GM21390 (cell line): ENCODE results near the gene KRT16.
"Not testable (repeated sequence)": the region's sequence is repeated elsewhere in the genome, so short reads cannot be mapped to it uniquely, and the experiment has no call there.

Source experiments
- ATAC-seq: cut with Tn5 transposase; IDR thresholded peaks from one replicate; pipeline ENCODE4 v1.9.1; 2021; ENCODE audit not compliant: unreplicated experiment

KRT16 gene

DNA sequence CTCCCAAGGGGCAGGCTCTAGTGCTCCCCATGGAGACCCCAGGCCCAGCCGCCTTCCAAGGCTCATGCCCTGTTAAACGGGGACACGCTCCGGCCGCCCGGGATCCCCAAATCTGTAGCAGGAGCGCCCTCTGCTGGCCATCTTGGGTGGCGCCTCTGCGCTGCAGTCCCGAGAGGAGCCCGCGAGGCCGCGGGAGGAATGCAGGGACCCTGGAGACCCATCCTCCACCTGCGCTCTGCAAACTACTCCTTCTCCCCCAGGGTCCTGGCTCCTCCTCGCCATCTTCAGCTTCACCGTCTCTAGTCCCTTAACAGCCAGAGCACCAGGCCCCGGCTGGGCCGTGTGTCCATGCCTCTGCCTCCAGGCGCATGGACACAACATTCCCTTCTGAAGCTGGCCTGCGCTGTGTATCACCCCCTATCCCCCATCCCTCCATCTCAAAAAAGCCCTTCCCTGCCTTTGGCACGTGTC is 35.4 kb upstream of the KRT16 start:
- ATAC-seq, result no peak

GRCh38 chr17:41647038-41647813 is 34.7 kb upstream of the KRT16 start:
- no peak for ATAC-seq

DNA sequence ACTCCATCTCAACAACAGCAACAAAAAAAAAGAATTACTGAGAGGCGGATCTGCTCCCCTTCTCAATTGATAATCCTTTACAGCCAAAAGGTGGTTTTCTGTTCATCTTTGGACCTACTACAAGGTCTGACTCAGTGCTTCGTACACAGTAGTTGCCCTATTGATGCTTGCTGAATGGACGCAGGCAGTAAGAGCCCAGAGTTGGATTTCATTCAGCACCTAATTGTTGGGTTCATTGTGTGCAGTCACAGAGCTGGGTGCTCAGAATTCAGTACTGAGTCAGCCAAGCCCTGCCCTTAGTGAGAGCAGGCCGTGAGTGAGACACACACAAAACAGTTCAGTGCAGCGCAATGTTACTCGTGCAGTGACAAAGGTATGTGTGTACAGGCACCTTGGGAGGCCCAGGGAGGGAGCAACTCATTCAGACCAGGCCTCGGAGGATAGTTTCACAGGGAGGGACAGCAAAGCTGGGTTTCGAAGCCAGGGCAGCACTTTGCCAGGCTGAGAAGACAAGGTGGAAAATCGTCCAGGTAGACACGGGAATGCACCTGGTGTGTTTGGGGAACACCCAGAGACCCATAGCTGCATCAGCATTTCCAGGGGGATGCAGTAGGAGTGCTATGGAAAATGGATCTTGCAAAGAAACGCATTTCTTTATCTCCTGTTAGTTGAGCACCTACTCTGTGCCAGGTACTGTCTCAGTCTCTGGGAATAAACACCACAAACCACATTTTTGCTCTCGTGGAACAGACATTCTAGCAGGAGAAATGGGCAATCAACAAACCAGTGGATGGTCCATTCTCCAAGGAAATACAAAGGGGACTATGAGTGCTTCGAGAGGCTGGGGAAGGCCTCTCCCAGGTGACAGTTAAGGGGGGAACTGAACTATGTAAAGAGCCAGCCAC is 29.9 kb upstream of the KRT16 start:
- no peak for ATAC-seq

GRCh38 chr17:41640596-41640995 is 28.0 kb upstream of the KRT16 start:
- not testable (repeated sequence) for ATAC-seq

DNA sequence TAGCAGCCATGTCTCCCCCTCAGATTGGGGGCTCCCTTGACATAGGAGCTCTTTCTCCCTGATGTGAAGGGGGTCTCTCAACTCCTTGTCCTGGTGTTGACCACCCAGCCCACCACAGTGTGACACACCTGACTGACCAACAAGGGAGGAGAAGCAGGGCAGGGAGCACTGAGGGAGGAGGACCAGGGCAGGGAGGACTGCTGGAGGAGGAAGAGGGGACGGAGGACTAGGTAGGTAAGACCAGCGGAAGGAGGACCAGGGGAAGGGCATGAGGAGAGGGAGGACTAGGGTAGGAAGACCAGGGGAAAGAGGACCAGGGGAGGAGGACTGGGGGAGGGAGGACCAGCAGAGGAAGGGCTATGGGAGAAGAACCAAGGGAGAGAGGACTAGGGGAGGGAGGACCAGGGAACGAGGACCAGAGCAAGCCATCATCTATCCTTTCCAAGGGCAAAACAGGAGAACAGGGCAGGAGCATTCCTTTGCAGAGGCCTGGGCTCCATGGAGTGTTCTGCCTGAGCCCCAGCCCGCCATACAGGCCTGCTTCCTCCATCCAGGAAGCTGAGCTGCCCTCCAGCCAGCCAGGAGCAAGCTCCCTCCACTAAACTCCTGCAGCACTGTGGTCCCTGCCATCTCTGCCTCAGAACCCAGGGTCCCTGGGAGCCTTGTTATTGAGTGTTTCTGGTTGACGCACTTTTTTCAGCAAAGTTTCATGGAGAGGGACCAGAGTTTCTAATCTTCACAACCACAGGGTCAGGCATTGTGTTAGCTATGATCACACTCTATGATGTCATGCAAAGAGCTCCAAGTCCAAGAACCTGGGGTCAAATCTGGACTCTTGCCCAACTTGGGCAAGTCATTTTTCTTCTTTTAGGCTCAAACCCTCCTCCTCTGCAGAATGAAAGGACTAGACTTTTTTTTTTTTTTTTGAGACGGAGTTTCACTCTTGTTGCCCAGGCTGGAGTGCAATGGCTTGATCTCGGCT is 27.2 kb upstream of the KRT16 start:
- ATAC-seq, result no peak

- no peak for ATAC-seq
These were observed 26.4 kb upstream of the KRT16 start for GRCh38 chr17:41638941-41639340.

DNA sequence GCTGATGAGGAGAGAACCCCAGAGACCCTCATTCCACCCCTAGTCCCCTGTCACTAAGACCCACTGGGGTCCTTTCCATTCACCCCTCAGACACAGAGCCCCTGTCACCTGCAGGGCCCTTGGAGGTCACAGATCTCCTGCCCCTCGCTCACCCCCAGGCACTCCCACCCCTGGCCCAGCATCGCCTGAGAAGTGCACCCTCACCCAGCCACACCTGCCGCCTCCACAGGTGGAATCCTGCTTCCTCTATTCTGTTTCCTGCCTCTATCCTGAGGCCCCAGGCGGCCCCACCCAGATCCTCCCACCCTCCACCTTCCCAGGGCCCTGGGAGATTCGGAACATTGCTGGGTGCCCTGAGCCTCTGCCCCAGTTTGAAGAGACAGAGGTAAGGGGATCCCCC is 25.6 kb upstream of the KRT16 start:
- ATAC-seq, result no peak

DNA sequence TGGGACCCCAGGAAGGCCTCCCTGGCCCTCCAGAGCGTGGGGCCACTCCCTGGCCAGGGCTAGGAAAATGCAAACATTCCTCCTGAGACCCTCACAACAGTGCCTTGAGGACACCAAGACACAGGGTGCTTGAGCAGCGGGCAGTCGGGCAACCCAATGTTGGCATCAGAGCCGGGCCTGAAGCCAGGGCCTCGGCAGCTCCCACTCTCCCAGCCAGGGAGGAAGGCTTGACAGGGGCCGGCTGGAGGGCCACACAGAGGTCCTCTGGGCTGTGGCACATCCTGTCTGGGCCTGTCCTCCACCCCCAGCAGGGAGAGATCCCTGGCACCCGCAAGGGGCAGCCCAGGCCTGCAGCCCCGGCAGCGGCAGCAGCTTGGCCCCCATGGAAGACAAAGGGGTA is 24.1 kb upstream of the KRT16 start:
- no peak for ATAC-seq

DNA sequence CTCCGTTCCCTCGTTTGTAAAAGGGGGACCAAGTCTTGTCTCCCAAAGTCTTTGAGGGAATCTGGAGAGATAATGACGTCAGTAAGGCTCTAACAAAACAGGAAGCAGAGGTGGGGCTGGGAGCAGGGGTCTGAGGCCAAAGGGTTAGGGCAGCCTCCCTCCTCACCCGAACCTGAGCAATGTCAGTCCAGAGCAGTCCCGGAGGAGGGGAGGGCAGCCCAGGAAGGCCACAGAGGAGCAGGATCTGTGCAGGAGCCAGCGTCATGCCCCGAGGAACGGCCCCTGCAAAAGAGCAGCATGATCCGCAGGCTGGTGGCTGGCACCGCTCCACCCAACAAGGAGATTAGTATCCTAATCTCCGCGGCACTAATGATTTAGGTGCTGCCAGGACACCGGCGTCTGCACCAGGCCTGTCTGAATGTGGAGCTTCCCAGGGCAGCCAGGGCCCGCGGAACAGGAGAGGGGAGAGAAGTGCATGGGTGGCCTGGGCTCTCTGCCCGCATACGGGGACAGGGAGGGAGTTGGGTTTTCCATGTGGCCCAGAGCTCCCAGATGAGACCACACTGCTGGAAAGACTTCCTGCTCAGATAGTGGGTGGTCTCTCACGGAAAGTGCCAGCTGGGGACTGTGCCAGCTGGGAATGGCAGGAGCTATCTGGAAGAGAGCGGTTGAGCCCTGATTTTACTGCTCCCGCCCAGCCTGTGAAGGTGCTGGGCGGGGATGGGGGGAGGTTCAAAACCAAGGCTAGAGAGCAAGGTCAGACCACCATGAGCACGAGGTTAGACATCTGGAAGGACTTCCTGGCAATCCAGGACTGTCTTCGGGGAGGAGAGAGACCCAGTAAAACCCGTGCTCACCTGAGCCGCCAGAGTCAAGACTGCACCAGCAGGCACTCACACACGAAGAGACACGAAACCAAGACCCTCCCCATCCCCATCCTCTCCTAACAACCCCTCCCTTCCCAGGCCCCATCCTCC is 22.8 kb upstream of the KRT16 start:
- no peak for ATAC-seq

DNA sequence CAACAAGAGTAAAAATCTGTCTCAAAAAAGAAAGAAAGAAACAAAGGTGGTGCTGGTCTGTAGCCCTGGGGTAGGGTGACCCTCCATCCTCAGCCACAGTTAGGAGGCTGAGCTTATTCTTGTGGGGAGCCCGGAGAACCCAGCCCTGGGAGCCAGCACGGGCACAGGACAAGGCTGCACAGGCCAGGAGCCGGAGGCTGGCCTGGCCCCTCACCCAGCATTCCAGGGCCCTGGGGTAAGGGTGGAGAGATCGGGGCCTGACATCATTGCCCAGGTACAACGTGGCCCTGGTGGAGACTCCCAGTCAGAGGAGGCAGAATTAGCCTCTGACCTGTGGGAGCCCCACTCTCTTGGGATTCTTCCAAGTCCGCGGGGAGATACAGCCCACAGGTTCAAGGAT is 22.1 kb upstream of the KRT16 start:
- no peak for ATAC-seq

DNA sequence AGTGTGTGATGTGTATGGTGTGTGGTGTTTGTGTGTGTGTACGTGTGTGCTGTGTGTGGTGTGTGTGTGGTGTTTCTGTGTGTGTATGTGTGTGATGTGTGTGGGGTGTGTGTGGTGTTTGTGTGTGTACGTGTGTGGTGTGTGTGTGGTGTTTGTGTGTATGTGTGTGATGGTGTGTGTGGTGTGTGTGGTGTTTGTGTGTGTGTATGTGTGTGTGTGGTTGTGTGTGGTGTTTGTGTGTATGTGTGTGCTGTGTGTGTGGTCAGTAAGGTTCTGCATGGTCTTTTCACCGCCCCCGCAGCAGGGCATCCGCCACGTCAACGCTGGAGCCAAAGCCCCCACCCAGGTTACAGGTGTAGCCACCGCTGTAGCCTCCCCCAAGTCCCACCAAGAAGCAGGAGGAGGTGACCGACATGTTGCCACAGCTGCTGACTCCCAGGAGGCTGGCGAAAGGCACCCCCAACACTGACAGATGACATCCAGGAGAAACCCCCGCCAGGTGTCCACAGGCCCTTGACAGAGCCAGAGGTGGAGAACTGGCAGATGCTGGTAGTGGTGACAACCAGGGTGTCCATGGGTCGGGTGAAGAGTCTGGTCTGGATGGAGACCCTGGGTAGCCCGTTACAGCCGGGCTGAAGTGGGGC is 21.1 kb upstream of the KRT16 start:
- ATAC-seq, result no peak

DNA sequence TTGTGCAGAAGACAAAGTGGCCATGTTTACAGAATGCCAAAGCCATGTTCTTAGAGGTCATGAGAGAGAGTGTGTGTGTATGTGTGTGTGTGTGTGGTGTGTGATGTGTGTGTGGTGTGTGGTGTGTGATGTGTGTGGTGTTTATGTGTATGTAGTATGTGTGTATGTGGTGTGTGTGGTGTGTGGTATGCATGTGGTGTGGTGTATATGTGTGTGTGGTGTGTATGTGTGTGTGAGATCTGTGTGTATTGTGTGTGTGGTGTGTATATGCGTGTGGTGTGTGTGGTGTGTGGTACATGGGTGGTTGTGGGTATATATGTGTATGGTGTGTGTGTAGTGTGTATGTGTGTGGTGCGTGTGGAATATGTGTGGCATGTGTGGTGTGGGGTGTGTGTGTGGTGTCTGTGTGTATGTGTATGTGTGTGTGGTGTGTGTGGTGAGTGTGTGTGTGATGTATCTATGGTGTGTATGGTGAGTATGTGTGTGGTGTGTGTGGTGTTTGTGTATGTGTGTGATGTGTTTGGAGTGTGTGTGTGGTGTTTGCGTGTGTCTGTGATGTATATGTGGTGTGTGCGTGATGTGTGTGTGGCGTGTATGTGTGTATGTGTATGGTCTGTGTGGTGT is 20.0 kb upstream of the KRT16 start:
- ATAC-seq, result no peak

DNA sequence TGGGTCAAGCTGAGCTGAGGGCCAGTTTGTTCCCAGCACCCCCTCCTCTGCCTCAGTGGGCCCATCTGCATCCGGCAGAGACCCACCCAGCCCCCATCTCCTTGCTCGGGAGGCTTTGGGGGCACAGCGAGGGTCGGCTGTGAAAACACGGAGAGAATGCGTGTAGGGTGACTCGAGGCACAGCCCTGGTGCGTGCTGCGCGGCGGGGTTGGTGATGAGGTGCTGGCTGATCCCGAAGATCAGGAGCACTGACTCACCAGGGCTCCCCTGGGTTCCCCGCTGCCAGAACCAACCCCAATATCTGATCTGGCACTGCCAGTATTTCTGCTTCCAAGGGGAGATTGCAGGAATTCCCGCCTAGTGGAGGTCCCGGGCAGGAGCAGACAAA is 19.3 kb upstream of the KRT16 start:
- ATAC-seq, result no peak

DNA sequence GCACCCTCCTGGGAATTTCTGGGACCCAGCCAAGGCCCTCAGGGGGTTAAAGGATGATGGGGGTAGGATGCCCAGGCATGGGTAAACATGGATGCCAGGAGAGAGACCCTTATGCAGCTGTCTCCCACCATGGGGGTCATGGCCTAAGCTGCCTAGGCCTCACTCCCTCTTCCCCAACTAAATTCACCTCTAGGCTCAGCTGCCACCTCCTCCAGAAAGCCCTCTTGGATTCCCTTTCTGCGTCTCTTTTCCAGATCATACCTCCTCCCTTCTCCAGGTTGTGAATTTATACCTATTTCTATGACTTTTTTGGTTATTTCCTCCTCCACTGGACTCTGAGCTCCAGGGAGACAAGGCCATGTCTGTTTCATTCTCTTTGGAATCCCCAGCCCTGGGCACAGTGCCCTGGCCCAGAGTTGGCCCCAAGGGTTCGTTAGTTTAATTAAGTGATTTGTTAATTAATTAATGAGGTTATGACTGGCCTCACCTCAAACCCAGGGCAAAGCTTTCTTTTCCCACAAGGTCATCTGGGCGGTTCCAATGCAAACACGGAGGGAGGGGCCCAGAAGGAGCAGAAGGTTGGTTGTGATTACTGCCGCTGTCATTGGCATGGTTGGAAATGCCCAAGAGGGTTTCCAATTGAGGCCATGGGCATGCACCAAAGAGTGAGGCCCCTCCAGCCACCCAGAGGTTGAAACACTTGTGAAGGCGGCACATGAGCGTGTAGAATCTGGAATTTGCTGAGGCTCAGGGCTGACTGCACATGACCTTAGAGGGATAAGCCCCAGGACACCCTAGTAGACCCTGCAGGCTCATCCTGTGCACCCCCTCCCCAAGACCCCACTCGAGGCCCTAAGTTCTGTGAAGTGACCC is 18.7 kb upstream of the KRT16 start:
- no peak for ATAC-seq

DNA sequence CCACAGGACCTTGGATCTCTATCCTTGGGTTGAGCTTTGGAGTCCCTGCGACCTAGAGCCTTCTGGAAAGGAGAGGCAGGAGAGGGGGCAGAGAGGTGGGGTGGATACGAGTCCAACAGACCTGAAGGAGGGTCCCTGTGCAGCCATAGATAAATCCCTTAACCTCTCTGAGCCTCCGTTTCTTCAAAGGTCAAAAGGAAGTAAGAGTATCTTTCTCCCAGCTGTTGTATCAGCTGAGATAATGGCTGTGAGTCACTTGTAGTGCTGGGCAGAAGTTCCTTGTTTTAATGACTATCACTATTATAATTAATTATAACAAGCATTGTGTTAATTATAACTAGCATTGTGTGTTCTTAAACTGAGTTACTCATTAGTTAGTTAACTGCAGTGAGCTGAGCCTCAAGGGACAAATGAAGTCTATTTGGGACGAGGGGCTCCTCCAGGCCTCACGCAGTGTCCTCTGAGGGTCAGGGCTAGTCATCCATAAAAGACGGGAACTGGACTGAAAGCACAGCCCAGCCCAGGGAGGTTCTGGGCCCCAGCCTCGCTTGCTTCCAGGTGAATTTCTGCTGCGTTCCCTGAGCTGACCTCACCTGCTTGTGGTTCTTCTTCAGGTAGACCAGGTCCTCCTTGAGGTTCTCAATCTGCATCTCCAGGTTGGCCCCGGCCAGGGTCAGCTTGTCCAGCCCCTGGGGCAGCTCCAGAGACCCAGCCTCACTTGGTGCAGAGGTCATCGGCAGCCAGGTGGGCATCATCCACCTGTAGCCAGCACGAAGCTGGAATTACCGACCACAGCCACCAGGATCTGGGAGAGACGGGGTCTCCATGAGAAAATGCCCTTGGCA is 17.5 kb upstream of the KRT16 start:
- ATAC-seq, result no peak

DNA sequence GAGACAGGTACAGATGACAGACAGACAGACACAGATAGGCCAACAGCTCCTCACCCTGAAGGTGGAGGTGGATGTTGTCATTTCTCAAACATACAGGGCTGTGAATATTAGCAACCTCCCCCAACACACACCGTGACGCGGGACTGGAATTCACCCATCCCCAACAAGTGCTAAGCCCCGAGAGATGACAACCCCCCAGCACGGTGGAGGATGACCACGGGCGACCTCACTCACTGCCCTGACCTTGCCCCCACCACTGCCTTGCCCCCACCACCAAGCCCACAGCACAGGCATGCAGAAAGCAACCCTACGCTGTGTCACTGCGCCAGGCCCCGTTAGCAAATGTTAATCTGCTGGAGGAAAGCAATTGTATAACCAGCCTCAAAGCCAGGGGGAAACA is 16.7 kb upstream of the KRT16 start:
- no peak for ATAC-seq
